OCI-LY1 (cell line): ENCODE results near the gene MRPL10.

Source experiments
- EZH2 ChIP-seq: fragments of 200-600 bp; sonication (generic), shearing (Covaris generic); IDR thresholded peaks from 2 replicates; pipeline ENCODE4 v1.8.0; 2017; ENCODE audit warnings: borderline replicate concordance, mixed run types, mild to moderate bottlenecking, antibody characterized with exemption, low read length, moderate library complexity, mixed read lengths
- TF ChIP-seq, protein P1 (sequence below): fragments of 200-600 bp; sonication (generic), shearing (Covaris generic); IDR thresholded peaks from 2 replicates; pipeline ENCODE4 v1.5.1; 2017; ENCODE audit warnings: mild to moderate bottlenecking, antibody characterized with exemption, low read length, moderate library complexity, mixed read lengths

DNA sequence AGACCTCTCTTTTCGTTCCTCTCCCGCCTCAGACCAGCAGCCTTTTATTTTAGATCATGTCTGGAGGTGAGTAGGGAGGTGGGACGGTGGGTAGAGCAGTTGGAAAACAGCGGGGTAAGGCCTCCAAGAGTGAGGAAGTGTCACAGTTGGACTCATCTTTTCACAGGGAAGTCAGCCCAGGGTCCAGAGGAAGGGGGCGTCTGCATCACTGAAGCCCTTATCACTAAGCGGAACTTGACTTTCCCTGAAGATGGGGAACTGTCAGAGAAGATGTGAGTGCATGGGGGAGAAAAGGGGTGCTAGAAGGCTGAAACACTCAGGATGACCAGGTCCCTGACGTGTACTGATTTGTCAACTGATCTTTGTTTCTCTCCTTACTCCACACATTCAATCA, 590 bp upstream of the MRPL10 start:
- TF ChIP-seq, protein P1, sequence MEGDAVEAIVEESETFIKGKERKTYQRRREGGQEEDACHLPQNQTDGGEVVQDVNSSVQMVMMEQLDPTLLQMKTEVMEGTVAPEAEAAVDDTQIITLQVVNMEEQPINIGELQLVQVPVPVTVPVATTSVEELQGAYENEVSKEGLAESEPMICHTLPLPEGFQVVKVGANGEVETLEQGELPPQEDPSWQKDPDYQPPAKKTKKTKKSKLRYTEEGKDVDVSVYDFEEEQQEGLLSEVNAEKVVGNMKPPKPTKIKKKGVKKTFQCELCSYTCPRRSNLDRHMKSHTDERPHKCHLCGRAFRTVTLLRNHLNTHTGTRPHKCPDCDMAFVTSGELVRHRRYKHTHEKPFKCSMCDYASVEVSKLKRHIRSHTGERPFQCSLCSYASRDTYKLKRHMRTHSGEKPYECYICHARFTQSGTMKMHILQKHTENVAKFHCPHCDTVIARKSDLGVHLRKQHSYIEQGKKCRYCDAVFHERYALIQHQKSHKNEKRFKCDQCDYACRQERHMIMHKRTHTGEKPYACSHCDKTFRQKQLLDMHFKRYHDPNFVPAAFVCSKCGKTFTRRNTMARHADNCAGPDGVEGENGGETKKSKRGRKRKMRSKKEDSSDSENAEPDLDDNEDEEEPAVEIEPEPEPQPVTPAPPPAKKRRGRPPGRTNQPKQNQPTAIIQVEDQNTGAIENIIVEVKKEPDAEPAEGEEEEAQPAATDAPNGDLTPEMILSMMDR, result no peak
- no peak for TF ChIP-seq EZH2
